ENCODE measurements around the gene ZBTB46.
A peak's percentile ranks its signal among the peaks of the same experiment; 100 is the strongest.

ZBTB46 gene

GRCh38 chr20:63848003-63848911 is 17.2 kb upstream of the ZBTB46 start:
- peak overlapping the region in 1 of 5 donors; percentile 4 for H3K4me3 ChIP-seq (ENCODE audit: low read depth in 1 of 5, low read length in 5 of 5)

GRCh38 chr20:63847237-63848002 is 16.4 kb upstream of the ZBTB46 start:
- no peaks in the 10 kb centered on the region for H3K36me3 ChIP-seq (ENCODE audit: control insufficient read depth in 5 of 5, insufficient read depth in 5 of 5, low read length in 5 of 5)
- peak overlapping the region in 2 of 5 donors; percentile 33 to 48 for H3K9ac ChIP-seq (ENCODE audit: low read length in 5 of 5)
- peak overlapping the region in 3 of 5 donors; percentile 4 to 35 (median 7) for H3K4me3 ChIP-seq (ENCODE audit: low read depth in 1 of 5, low read length in 5 of 5)
- H3K27ac ChIP-seq (ENCODE audit: low read depth, low read length), result peak overlapping the region; percentile 72
- no peaks in the 10 kb centered on the region for H3K9me3 ChIP-seq (ENCODE audit: control insufficient read depth in 5 of 5, low read length in 5 of 5)
- peaks cover 7 to 59% (median 44%) of the 10 kb centered on the region in 5 donors for H3K4me1 ChIP-seq (ENCODE audit: control insufficient read depth in 5 of 5, insufficient read depth in 5 of 5, low read length in 5 of 5)
- H3K27me3 ChIP-seq (ENCODE audit: control insufficient read depth in 5 of 5, insufficient read depth in 4 of 5, low read length in 5 of 5), result peaks cover 10 to 39% (median 22%) of the 10 kb centered on the region in 5 donors

More at GRCh38 chr20:63848003-63848911, 17.2 kb upstream of the ZBTB46 start:
- Histone ChIP-seq H3K4me1 (ENCODE audit: control insufficient read depth in 5 of 5, insufficient read depth in 5 of 5, low read length in 5 of 5) (peaks cover 7 to 62% (median 44%) of the 10 kb centered on the region in 5 donors), H3K27ac (ENCODE audit: low read depth, low read length) (peak overlapping the region; percentile 72), H3K27me3 (ENCODE audit: control insufficient read depth in 5 of 5, insufficient read depth in 4 of 5, low read length in 5 of 5) (peaks cover 10 to 38% (median 22%) of the 10 kb centered on the region in 5 donors), H3K36me3 (ENCODE audit: control insufficient read depth in 5 of 5, insufficient read depth in 5 of 5, low read length in 5 of 5) (no peaks in the 10 kb centered on the region), H3K9ac (ENCODE audit: low read length in 5 of 5) (peak overlapping the region in 2 of 5 donors; percentile 20 to 48), H3K9me3 (ENCODE audit: control insufficient read depth in 5 of 5, low read length in 5 of 5) (no peaks in the 10 kb centered on the region)

GRCh38 chr20:63846888-63847236 is 15.8 kb upstream of the ZBTB46 start:
- Histone ChIP-seq H3K9ac (ENCODE audit: low read length in 5 of 5) (peak overlapping the region in 2 of 5 donors; percentile 33 to 44), H3K27me3 (ENCODE audit: control insufficient read depth in 5 of 5, insufficient read depth in 4 of 5, low read length in 5 of 5) (peaks cover 10 to 39% (median 24%) of the 10 kb centered on the region in 5 donors), H3K36me3 (ENCODE audit: control insufficient read depth in 5 of 5, insufficient read depth in 5 of 5, low read length in 5 of 5) (no peaks in the 10 kb centered on the region), H3K9me3 (ENCODE audit: control insufficient read depth in 5 of 5, low read length in 5 of 5) (no peaks in the 10 kb centered on the region), H3K27ac (ENCODE audit: low read depth, low read length) (peak overlapping the region; percentile 72), H3K4me1 (ENCODE audit: control insufficient read depth in 5 of 5, insufficient read depth in 5 of 5, low read length in 5 of 5) (peaks cover 7 to 59% (median 41%) of the 10 kb centered on the region in 5 donors), H3K4me3 (ENCODE audit: low read depth in 1 of 5, low read length in 5 of 5) (peak overlapping the region in 2 of 5 donors; percentile 4 to 35)

- no peaks in the 10 kb centered on the region for H3K9me3 ChIP-seq (ENCODE audit: control insufficient read depth in 5 of 5, low read length in 5 of 5)
- H3K27me3 ChIP-seq (ENCODE audit: control insufficient read depth in 5 of 5, insufficient read depth in 4 of 5, low read length in 5 of 5), result peaks cover 10 to 39% (median 24%) of the 10 kb centered on the region in 5 donors
- peak overlapping the region in 2 of 5 donors; percentile 27 to 40 for H3K4me3 ChIP-seq (ENCODE audit: low read depth in 1 of 5, low read length in 5 of 5)
- no peak overlapping the region for H3K9ac ChIP-seq (ENCODE audit: low read length in 5 of 5)
- no peaks in the 10 kb centered on the region for H3K36me3 ChIP-seq (ENCODE audit: control insufficient read depth in 5 of 5, insufficient read depth in 5 of 5, low read length in 5 of 5)
- peaks cover 7 to 58% (median 41%) of the 10 kb centered on the region in 5 donors for H3K4me1 ChIP-seq (ENCODE audit: control insufficient read depth in 5 of 5, insufficient read depth in 5 of 5, low read length in 5 of 5)
- H3K27ac ChIP-seq (ENCODE audit: low read depth, low read length), result peak overlapping the region; percentile 72
These were observed 15.2 kb upstream of the ZBTB46 start for GRCh38 chr20:63846128-63846771.

GRCh38 chr20:63844511-63844991 is 13.5 kb upstream of the ZBTB46 start:
- Histone ChIP-seq H3K9me3 (ENCODE audit: control insufficient read depth in 5 of 5, low read length in 5 of 5) (no peaks in the 10 kb centered on the region), H3K4me3 (ENCODE audit: low read depth in 1 of 5, low read length in 5 of 5) (no peak overlapping the region), H3K27ac (ENCODE audit: low read depth, low read length) (no peak overlapping the region), H3K4me1 (ENCODE audit: control insufficient read depth in 5 of 5, insufficient read depth in 5 of 5, low read length in 5 of 5) (peaks cover 7 to 55% (median 41%) of the 10 kb centered on the region in 5 donors), H3K9ac (ENCODE audit: low read length in 5 of 5) (no peak overlapping the region), H3K27me3 (ENCODE audit: control insufficient read depth in 5 of 5, insufficient read depth in 4 of 5, low read length in 5 of 5) (peaks cover 10 to 39% (median 22%) of the 10 kb centered on the region in 5 donors), H3K36me3 (ENCODE audit: control insufficient read depth in 5 of 5, insufficient read depth in 5 of 5, low read length in 5 of 5) (no peaks in the 10 kb centered on the region)

GRCh38 chr20:63843778-63844177 is 12.7 kb upstream of the ZBTB46 start:
- peaks cover 10 to 39% (median 22%) of the 10 kb centered on the region in 5 donors for H3K27me3 ChIP-seq (ENCODE audit: control insufficient read depth in 5 of 5, insufficient read depth in 4 of 5, low read length in 5 of 5)
- no peak overlapping the region for H3K27ac ChIP-seq (ENCODE audit: low read depth, low read length)
- peaks cover 7 to 55% (median 41%) of the 10 kb centered on the region in 5 donors for H3K4me1 ChIP-seq (ENCODE audit: control insufficient read depth in 5 of 5, insufficient read depth in 5 of 5, low read length in 5 of 5)

GRCh38 chr20:63843222-63843621 is 12.2 kb upstream of the ZBTB46 start:
- Histone ChIP-seq H3K36me3 (ENCODE audit: control insufficient read depth in 5 of 5, insufficient read depth in 5 of 5, low read length in 5 of 5) (no peaks in the 10 kb centered on the region), H3K9me3 (ENCODE audit: control insufficient read depth in 5 of 5, low read length in 5 of 5) (no peaks in the 10 kb centered on the region), H3K9ac (ENCODE audit: low read length in 5 of 5) (no peak overlapping the region), H3K27me3 (ENCODE audit: control insufficient read depth in 5 of 5, insufficient read depth in 4 of 5, low read length in 5 of 5) (peaks cover 10 to 39% (median 22%) of the 10 kb centered on the region in 5 donors), H3K4me3 (ENCODE audit: low read depth in 1 of 5, low read length in 5 of 5) (no peak overlapping the region), H3K4me1 (ENCODE audit: control insufficient read depth in 5 of 5, insufficient read depth in 5 of 5, low read length in 5 of 5) (peaks cover 5 to 50% (median 38%) of the 10 kb centered on the region in 5 donors), H3K27ac (ENCODE audit: low read depth, low read length) (no peak overlapping the region)

More at GRCh38 chr20:63843778-63844177, 12.7 kb upstream of the ZBTB46 start:
- Histone ChIP-seq H3K4me3 (ENCODE audit: low read depth in 1 of 5, low read length in 5 of 5) (no peak overlapping the region), H3K36me3 (ENCODE audit: control insufficient read depth in 5 of 5, insufficient read depth in 5 of 5, low read length in 5 of 5) (no peaks in the 10 kb centered on the region), H3K9ac (ENCODE audit: low read length in 5 of 5) (no peak overlapping the region), H3K9me3 (ENCODE audit: control insufficient read depth in 5 of 5, low read length in 5 of 5) (no peaks in the 10 kb centered on the region)

GRCh38 chr20:63842258-63842657 is 11.2 kb upstream of the ZBTB46 start:
- Histone ChIP-seq H3K4me1 (ENCODE audit: control insufficient read depth in 5 of 5, insufficient read depth in 5 of 5, low read length in 5 of 5) (peaks cover 5 to 48% (median 37%) of the 10 kb centered on the region in 5 donors), H3K4me3 (ENCODE audit: low read depth in 1 of 5, low read length in 5 of 5) (no peak overlapping the region), H3K27me3 (ENCODE audit: control insufficient read depth in 5 of 5, insufficient read depth in 4 of 5, low read length in 5 of 5) (peaks cover 7 to 31% (median 20%) of the 10 kb centered on the region in 5 donors), H3K9ac (ENCODE audit: low read length in 5 of 5) (no peak overlapping the region), H3K9me3 (ENCODE audit: control insufficient read depth in 5 of 5, low read length in 5 of 5) (no peaks in the 10 kb centered on the region), H3K36me3 (ENCODE audit: control insufficient read depth in 5 of 5, insufficient read depth in 5 of 5, low read length in 5 of 5) (no peaks in the 10 kb centered on the region), H3K27ac (ENCODE audit: low read depth, low read length) (no peak overlapping the region)

GRCh38 chr20:63840405-63840828 is 9.4 kb upstream of the ZBTB46 start:
- H3K9me3 ChIP-seq (ENCODE audit: control insufficient read depth in 5 of 5, low read length in 5 of 5), result no peaks in the 10 kb centered on the region
- no peak overlapping the region for H3K4me3 ChIP-seq (ENCODE audit: low read depth in 1 of 5, low read length in 5 of 5)
- no peaks in the 10 kb centered on the region for H3K36me3 ChIP-seq (ENCODE audit: control insufficient read depth in 5 of 5, insufficient read depth in 5 of 5, low read length in 5 of 5)
- H3K27ac ChIP-seq (ENCODE audit: low read depth, low read length), result no peak overlapping the region
- H3K9ac ChIP-seq (ENCODE audit: low read length in 5 of 5), result no peak overlapping the region
- peaks cover 2 to 40% (median 28%) of the 10 kb centered on the region in 5 donors for H3K4me1 ChIP-seq (ENCODE audit: control insufficient read depth in 5 of 5, insufficient read depth in 5 of 5, low read length in 5 of 5)
- H3K27me3 ChIP-seq (ENCODE audit: control insufficient read depth in 5 of 5, insufficient read depth in 4 of 5, low read length in 5 of 5), result peaks cover 5 to 23% (median 16%) of the 10 kb centered on the region in 5 donors

Measured in subcutaneous abdominal adipose tissue (tissue), 5 donors.